Measurements from ENCODE around the gene HOXD9. TPM values are rescaled to one million over a fixed set of nuclear protein-coding genes. Genes with fewer than 3 reads are reported as not detected.

Gene HOXD9
- total RNA-seq, 2 experiments from 2014 or later = not detected

DNA sequence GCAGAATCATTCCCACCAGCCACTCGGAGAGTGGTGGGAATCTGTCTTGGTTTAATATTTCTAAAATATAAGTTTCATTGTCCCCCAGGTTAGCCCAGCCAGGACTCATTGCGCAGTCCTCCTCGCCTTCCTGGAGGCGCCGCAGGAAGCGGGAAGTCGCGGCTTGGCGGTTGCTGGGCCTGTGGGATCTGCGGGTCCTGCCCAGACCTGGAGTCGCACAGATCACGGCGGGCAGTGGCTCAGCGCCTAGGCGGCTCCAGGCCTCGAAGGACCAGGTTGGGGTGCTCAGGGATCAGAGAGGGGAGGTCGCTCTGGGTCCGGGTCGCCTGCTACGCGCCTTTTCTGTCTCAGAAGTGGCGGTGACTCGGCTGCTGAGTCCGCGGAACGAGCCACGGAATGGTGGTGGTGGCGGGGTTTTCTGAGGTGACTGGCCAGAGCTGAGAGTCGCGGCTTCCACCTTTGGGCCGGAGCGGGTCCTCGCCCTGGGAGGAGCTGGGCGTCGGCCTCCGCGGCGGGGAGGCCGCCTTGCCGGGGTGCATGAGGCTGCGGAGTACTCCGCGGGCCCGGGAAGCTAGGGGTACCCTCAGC is 37.2 kb downstream of the HOXD9 start:
- Mint-ChIP-seq H3K27me3 (ENCODE audit: low read depth) (peaks cover 78% of the 10 kb centered on the region), H3K4me1 (ENCODE audit: low read depth) (peaks cover 30% of the 10 kb centered on the region), H3K36me3 (ENCODE audit: low read depth) (peaks cover 1% of the 10 kb centered on the region), H3K27ac (no peak overlapping the region), H3K4me3 (no peak overlapping the region), H3K9me3 (no peaks in the 10 kb centered on the region)
- intact Hi-C loops (cut with micrococcal nuclease) = loop anchor here (2.0 to 5.0 kb wide), 2 partner anchors 27 to 37 kb away; partner anchors contain the start of gene HOXD9
- CTCF ChIA-PET = interaction anchor here (0.8 to 1.1 kb wide), 4 partner anchors 20 to 492 kb away, joined by 3 to 6 read pairs (median 4); no protein-coding TSS in a partner anchor
- DNase-seq = no peak

DNA sequence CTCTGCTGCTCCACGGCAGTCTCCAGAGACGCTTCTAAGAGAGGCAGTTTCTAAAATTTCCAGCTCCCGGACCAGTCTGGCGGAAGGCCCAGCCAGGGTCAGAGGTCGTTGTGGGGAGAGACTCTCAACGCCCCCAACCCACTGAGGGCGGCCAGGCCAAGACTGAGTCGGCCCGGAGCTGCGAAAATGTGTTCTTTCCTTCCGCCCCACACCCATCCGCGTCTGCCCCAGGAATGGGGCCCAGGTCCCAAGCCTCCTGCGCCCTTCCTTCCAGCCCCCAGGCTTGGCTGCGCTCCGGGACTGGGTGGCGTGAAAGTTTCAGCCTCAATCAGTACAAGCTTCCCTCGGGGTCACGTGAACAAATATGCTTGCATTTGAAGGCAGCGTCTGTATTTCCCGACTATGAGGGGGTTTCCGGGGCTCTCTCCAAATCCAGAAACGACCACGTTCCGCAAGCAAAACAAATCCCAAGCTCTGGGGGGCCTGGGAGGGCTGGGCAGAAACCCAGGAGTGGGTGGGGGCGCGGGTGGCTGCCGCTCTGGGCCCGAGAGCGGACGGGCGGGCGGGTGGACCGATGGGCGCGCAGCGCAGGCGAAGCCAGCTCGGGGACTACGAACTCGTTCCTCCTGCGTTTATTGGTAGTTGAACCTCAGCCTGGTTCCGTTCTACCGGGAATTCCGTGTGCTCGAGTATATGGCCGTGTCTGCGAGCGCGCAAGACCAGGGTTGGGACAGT is 37.9 kb downstream of the HOXD9 start:
- no peaks in the 10 kb centered on the region for H3K9me3 Mint-ChIP-seq
- peaks cover 1% of the 10 kb centered on the region for H3K36me3 Mint-ChIP-seq (ENCODE audit: low read depth)
- no peak overlapping the region for H3K27ac Mint-ChIP-seq
- peaks cover 75% of the 10 kb centered on the region for H3K27me3 Mint-ChIP-seq (ENCODE audit: low read depth)
- CTCF ChIA-PET = interaction anchor here (0.8 to 1.1 kb wide), 4 partner anchors 21 to 491 kb away, joined by 3 to 6 read pairs (median 4); no protein-coding TSS in a partner anchor
- H3K4me3 Mint-ChIP-seq = no peak overlapping the region
- peaks cover 30% of the 10 kb centered on the region for H3K4me1 Mint-ChIP-seq (ENCODE audit: low read depth)
- intact Hi-C loops (cut with micrococcal nuclease) = loop anchor here (5.0 kb wide), 1 partner anchor 38 kb away; the partner anchor contains the start of gene HOXD9
- no peak for DNase-seq

DNA sequence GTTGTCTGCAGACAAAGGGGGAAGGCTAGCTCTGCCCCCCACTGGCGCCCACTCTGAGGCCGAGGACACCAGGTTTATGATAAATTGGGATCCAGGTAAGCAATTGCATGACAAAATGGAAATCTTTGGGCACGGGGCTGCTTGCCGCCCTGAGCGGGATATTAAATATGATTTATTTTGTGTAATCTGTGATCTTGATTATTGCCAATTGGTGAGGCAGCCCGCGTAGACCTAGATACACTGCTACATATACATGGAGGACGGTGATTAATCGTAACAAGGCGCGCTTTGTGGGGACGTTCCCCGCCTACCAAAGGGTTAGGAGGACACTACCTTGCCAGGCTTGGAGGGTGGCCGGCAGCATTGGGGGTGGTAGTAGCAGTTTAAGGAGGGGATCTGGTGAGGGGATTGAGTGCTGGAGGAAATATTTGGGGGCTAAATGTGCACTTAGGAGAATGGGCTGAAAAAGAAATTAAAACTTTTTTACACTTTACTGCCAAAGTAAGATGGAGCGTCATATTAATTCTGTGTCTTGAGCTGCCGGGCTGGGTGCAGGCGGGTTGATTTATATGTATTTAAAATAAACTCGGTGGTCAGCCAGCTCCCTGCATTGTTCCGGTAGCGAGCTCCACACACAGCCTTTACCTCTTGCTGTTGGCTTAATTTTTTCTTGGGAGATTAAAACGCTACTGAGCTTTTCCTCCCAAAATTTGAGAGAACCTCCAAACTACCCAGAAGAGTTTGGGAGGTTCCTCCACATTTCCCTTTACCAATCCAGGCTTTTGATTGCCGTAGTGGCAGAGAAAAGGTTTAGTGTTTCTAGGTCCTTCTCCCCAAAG is 38.7 kb downstream of the HOXD9 start:
- no peak overlapping the region for H3K4me3 Mint-ChIP-seq
- H3K27me3 Mint-ChIP-seq (ENCODE audit: low read depth) = peaks cover 76% of the 10 kb centered on the region
- no peak for DNase-seq
- no peaks in the 10 kb centered on the region for H3K9me3 Mint-ChIP-seq
- CTCF ChIA-PET = interaction anchor here (0.6 to 1.8 kb wide), 6 partner anchors 11 to 293 kb away, joined by 3 to 8 read pairs (median 4); no protein-coding TSS in a partner anchor
- H3K36me3 Mint-ChIP-seq (ENCODE audit: low read depth) = peaks cover 1% of the 10 kb centered on the region
- intact Hi-C loops (cut with micrococcal nuclease) = loop anchor here (5.0 kb wide), 1 partner anchor 39 kb away; the partner anchor contains the start of gene HOXD9
- peaks cover 32% of the 10 kb centered on the region for H3K4me1 Mint-ChIP-seq (ENCODE audit: low read depth)
- H3K27ac Mint-ChIP-seq = no peak overlapping the region

GRCh38 chr2:176161825-176162626 is 39.5 kb downstream of the HOXD9 start:
- Mint-ChIP-seq H3K27ac (no peak overlapping the region), H3K27me3 (ENCODE audit: low read depth) (peaks cover 77% of the 10 kb centered on the region), H3K36me3 (ENCODE audit: low read depth) (peaks cover 1% of the 10 kb centered on the region), H3K4me1 (ENCODE audit: low read depth) (peaks cover 30% of the 10 kb centered on the region), H3K9me3 (no peaks in the 10 kb centered on the region), H3K4me3 (no peak overlapping the region)
- CTCF ChIA-PET = interaction anchor here (0.6 to 1.8 kb wide), 8 partner anchors 10 to 995 kb away, joined by 3 to 8 read pairs (median 3); no protein-coding TSS in a partner anchor
- DNase-seq = no peak
- intact Hi-C loops (cut with micrococcal nuclease) = loop anchor here (2.0 to 5.0 kb wide), 2 partner anchors 40 to 85 kb away; partner anchors contain the start of gene HOXD9

GRCh38 chr2:176162911-176163671 is 40.6 kb downstream of the HOXD9 start:
- intact Hi-C loops (cut with micrococcal nuclease) = loop anchor here (2.0 to 5.0 kb wide), 2 partner anchors 41 to 86 kb away; partner anchors contain the start of gene HOXD9
- Mint-ChIP-seq H3K27me3 (ENCODE audit: low read depth) (peaks cover 79% of the 10 kb centered on the region), H3K36me3 (ENCODE audit: low read depth) (peaks cover 1% of the 10 kb centered on the region), H3K27ac (no peak overlapping the region), H3K4me3 (no peak overlapping the region), H3K4me1 (ENCODE audit: low read depth) (peaks cover 22% of the 10 kb centered on the region), H3K9me3 (no peaks in the 10 kb centered on the region)
- no peak for DNase-seq
- CTCF ChIA-PET = interaction anchor here (1.0 to 1.8 kb wide), 5 partner anchors 9 to 291 kb away, joined by 3 to 8 read pairs (median 3); no protein-coding TSS in a partner anchor

GRCh38 chr2:176163672-176164056 is 41.1 kb downstream of the HOXD9 start:
- Mint-ChIP-seq H3K4me1 (ENCODE audit: low read depth) (peaks cover 17% of the 10 kb centered on the region), H3K9me3 (no peaks in the 10 kb centered on the region), H3K36me3 (ENCODE audit: low read depth) (peaks cover 1% of the 10 kb centered on the region), H3K4me3 (no peak overlapping the region), H3K27me3 (ENCODE audit: low read depth) (peaks cover 77% of the 10 kb centered on the region), H3K27ac (no peak overlapping the region)
- CTCF ChIA-PET = interaction anchor here (0.7 kb wide), 1 partner anchor 1141 kb away, joined by 3 read pairs; no protein-coding TSS in a partner anchor
- DNase-seq = no peak
- intact Hi-C loops (cut with micrococcal nuclease) = loop anchor here (2.0 to 5.0 kb wide), 3 partner anchors 41 to 87 kb away; partner anchors contain the start of genes EVX2 and HOXD9

DNA sequence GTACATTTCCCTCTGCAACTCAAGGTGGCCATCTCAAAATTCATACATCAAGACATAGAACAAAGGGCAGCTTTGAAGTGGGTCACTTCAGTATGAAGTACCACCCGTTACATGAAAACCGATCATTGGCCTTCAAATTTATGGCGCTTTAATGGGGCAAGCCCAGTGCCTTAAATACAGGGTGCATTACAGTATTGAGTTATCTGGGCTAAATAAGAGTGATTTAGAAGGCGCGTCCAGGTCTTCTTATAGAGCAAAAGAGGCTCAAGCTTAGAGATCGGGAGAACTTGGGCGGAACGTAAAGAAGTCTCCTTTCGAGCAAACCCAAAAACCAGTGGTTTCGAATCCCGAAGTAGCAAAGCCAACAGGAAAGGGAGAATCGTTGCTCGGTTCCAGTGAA is 41.7 kb downstream of the HOXD9 start:
- Mint-ChIP-seq H3K36me3 (ENCODE audit: low read depth) (peaks cover 1% of the 10 kb centered on the region), H3K27ac (no peak overlapping the region), H3K4me1 (ENCODE audit: low read depth) (peaks cover 17% of the 10 kb centered on the region), H3K4me3 (no peak overlapping the region), H3K9me3 (no peaks in the 10 kb centered on the region), H3K27me3 (ENCODE audit: low read depth) (peaks cover 76% of the 10 kb centered on the region)
- CTCF ChIA-PET = interaction anchor here (0.7 to 1.2 kb wide), 3 partner anchors 54 to 1141 kb away, joined by 3 read pairs; no protein-coding TSS in a partner anchor
- intact Hi-C loops (cut with micrococcal nuclease) = loop anchor here (2.0 to 5.0 kb wide), 2 partner anchors 42 to 81 kb away; partner anchors contain the start of genes EVX2 and HOXD9
- no peak for DNase-seq

- intact Hi-C loops (cut with micrococcal nuclease) = loop anchor here (2.0 to 5.0 kb wide), 2 partner anchors 42 to 82 kb away; partner anchors contain the start of genes EVX2 and HOXD9
- peaks cover 14% of the 10 kb centered on the region for H3K4me1 Mint-ChIP-seq (ENCODE audit: low read depth)
- peaks cover 77% of the 10 kb centered on the region for H3K27me3 Mint-ChIP-seq (ENCODE audit: low read depth)
- no peak overlapping the region for H3K4me3 Mint-ChIP-seq
- no peak for DNase-seq
- CTCF ChIA-PET = interaction anchor here (0.7 to 1.2 kb wide), 3 partner anchors 55 to 1140 kb away, joined by 3 read pairs; no protein-coding TSS in a partner anchor
- H3K36me3 Mint-ChIP-seq (ENCODE audit: low read depth) = peaks cover 1% of the 10 kb centered on the region
- H3K27ac Mint-ChIP-seq = no peak overlapping the region
- H3K9me3 Mint-ChIP-seq = no peaks in the 10 kb centered on the region
Measured at GRCh38 chr2:176164611-176165369, 42.3 kb downstream of the HOXD9 start.

DNA sequence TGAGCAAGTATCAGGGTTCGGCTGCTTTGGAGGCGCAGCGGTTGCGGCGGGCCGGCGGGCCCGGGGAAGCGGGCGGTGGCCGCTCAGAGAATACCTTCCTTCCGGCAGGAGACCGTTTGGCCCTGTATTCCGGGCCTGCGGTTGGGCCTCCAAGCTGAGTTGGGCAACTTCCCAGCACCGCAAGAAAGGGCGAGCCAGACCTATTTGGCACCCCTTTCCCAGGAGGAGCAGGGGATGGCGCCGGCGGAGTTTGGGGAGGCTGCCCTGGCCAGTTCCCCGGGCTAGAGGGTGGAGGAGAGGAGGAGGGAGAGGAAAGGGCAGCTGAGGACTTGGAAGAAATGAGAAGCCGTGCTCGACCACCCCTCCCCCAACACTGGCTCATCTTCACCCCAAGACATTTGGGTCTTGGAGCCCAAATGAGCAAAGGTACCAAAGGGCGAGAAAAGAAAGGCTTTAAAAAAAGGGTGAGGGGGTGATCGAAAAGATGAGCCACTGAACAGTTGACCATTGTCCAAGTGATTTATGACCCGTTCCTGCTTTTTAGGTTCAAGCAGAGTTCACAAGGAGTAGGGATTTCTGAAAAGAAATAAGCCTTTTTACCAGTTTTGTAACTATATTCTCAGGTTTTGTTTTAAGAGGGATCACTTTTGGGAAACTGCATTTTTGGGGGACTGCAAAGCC is 43.0 kb downstream of the HOXD9 start:
- DNase-seq = no peak
- Mint-ChIP-seq H3K9me3 (no peaks in the 10 kb centered on the region), H3K27ac (no peak overlapping the region), H3K27me3 (ENCODE audit: low read depth) (peaks cover 75% of the 10 kb centered on the region), H3K36me3 (ENCODE audit: low read depth) (peaks cover 1% of the 10 kb centered on the region), H3K4me1 (ENCODE audit: low read depth) (peaks cover 10% of the 10 kb centered on the region), H3K4me3 (no peak overlapping the region)
- CTCF ChIA-PET = interaction anchor here (1.2 kb wide), 1 partner anchor 55 kb away, joined by 3 read pairs; no protein-coding TSS in a partner anchor
- intact Hi-C loops (cut with micrococcal nuclease) = loop anchor here (2.0 kb wide), 1 partner anchor 83 kb away; the partner anchor contains the start of gene EVX2

All from activated naive CD4-positive, alpha-beta T cell treated with anti-CD3 and anti-CD28 coated beads for 36 hours (primary cell).